ENCODE measurements around the gene ZSWIM4.

DNA sequence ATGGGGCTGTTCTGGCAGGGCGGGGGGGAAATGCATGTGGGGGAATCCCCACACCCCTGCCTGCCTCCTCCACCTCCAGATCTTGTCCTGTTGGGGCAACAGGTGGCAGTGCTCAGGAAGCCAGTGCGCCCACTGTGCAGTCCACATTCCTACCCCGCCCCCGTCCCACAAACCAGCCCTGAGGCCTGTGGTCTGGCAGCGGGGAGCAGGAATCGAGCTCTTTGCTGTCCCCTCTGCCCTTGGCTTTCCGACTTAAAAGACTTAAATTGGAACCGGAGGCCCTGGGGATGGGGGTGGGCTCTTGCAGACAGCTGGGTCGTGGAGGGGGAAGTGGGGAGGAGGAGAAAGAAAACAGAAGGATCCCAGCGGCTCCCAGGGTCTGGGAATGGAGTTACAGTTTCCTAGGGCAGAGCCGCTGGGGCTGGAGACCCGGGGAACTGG lies 86.0 kb downstream of the ZSWIM4 start:
- TF ChIP-seq, protein P1, sequence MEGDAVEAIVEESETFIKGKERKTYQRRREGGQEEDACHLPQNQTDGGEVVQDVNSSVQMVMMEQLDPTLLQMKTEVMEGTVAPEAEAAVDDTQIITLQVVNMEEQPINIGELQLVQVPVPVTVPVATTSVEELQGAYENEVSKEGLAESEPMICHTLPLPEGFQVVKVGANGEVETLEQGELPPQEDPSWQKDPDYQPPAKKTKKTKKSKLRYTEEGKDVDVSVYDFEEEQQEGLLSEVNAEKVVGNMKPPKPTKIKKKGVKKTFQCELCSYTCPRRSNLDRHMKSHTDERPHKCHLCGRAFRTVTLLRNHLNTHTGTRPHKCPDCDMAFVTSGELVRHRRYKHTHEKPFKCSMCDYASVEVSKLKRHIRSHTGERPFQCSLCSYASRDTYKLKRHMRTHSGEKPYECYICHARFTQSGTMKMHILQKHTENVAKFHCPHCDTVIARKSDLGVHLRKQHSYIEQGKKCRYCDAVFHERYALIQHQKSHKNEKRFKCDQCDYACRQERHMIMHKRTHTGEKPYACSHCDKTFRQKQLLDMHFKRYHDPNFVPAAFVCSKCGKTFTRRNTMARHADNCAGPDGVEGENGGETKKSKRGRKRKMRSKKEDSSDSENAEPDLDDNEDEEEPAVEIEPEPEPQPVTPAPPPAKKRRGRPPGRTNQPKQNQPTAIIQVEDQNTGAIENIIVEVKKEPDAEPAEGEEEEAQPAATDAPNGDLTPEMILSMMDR (IDR thresholded peaks at IDR 0.05) = no peak
- TF ChIP-seq POLR2A (IDR thresholded peaks at IDR 0.05) = no peak
